Ascending aorta (tissue), 2 donors: Measurements from ENCODE around the gene GPR68. TPM values are rescaled to one million over a fixed set of nuclear protein-coding genes. Genes with fewer than 3 reads are reported as not detected.

Source experiments
- DNase-seq, 2 donors: peaks; one replicate each; pipeline ENCODE4 v3.0.0-alpha.2; 2019; ENCODE audit warnings: low spot score in 2 of 2
- H3K27ac ChIP-seq, 2 donors: fragments of 200-600 bp; sonication (generic); one replicate each; pipeline ENCODE4 v1.5.1; 2016 to 2017; ENCODE audit warnings: mild to moderate bottlenecking in 1 of 2
- H3K27me3 ChIP-seq: fragments of 200-600 bp; sonication (generic); one replicate; pipeline ENCODE4 v1.5.1; 2017
- H3K36me3 ChIP-seq, 2 donors: fragments of 200-600 bp; sonication (generic); one replicate each; pipeline ENCODE4 v1.5.1; 2016
- H3K4me1 ChIP-seq, 2 donors: fragments of 200-600 bp; sonication (generic); one replicate each; pipeline ENCODE4 v1.5.1; 2016 to 2017; ENCODE audit warnings: mild to moderate bottlenecking in 1 of 2
- H3K4me3 ChIP-seq, 2 donors: fragments of 200-600 bp; sonication (generic); one replicate each; pipeline ENCODE4 v1.5.1; 2016 to 2017; ENCODE audit warnings: mild to moderate bottlenecking in 1 of 2
- H3K9me3 ChIP-seq, 2 donors: fragments of 200-600 bp; sonication (generic); one replicate each; pipeline ENCODE4 v1.5.1; 2016
- CTCF ChIP-seq, 3 experiments: fragments of 200-600 bp in 2 of 3; fragments of 450-650 bp in 1 of 3; sonication (generic) in 2 of 3; IDR thresholded peaks; one replicate each; pipeline ENCODE4 v1.5.1; 2016 to 2019; ENCODE audit warnings: antibody characterized with exemption in 3 of 3, mild to moderate bottlenecking in 1 of 3, moderate library complexity in 1 of 3
- intact Hi-C: fragments of 100-400 bp; cut with DNase I; formaldehyde crosslinking; loops from one replicate; pipeline ENCODE4 v1.15.1; 2023
- total RNA-seq: library from RNA; depleted of rRNA; stranded (reverse); fragments of >200 nt; gene quantifications from one replicate; pipeline ENCODE4 v1.1.0, GENCODE V29; 2016

The GPR68 gene
- total RNA-seq, 1 donor from 2014 or later, result not detected

GRCh38 chr14:91232052-91232451 is 12.5 kb downstream of the GPR68 start:
- Histone ChIP-seq H3K36me3 (peaks cover 0 to 5% of the 10 kb centered on the region in 2 donors), H3K27me3 (no peaks in the 10 kb centered on the region)
- no peak for DNase-seq

GRCh38 chr14:91231446-91231845 is 13.1 kb downstream of the GPR68 start:
- Histone ChIP-seq H3K4me3 (no peak overlapping the region), H3K4me1 (no peaks in the 10 kb centered on the region), H3K27me3 (no peaks in the 10 kb centered on the region), H3K36me3 (peaks cover 0 to 7% of the 10 kb centered on the region in 2 donors), H3K9me3 (peaks cover 0 to 4% of the 10 kb centered on the region in 2 donors), H3K27ac (no peak overlapping the region)
- TF ChIP-seq CTCF (IDR thresholded peaks at IDR 0.05), result no peak
- no peak for DNase-seq
- intact Hi-C loops, result no loop called here

More at GRCh38 chr14:91232052-91232451, 12.5 kb downstream of the GPR68 start:
- intact Hi-C loops, result no loop called here
- Histone ChIP-seq H3K4me3 (no peak overlapping the region), H3K9me3 (peaks cover 0 to 4% of the 10 kb centered on the region in 2 donors), H3K4me1 (no peaks in the 10 kb centered on the region), H3K27ac (no peak overlapping the region)
- no peak for TF ChIP-seq CTCF (IDR thresholded peaks at IDR 0.05)

GRCh38 chr14:91230397-91231035 is 14.0 kb downstream of the GPR68 start:
- Histone ChIP-seq H3K27ac (no peak overlapping the region), H3K27me3 (no peaks in the 10 kb centered on the region), H3K9me3 (peaks cover 0 to 4% of the 10 kb centered on the region in 2 donors), H3K4me3 (no peak overlapping the region), H3K36me3 (peaks cover 0 to 12% of the 10 kb centered on the region in 2 donors), H3K4me1 (no peaks in the 10 kb centered on the region)
- DNase-seq, result no peak
- intact Hi-C loops, result no loop called here
- TF ChIP-seq CTCF (IDR thresholded peaks at IDR 0.05), result no peak

GRCh38 chr14:91229743-91230200 is 14.7 kb downstream of the GPR68 start:
- Histone ChIP-seq H3K9me3 (peaks cover 0 to 4% of the 10 kb centered on the region in 2 donors), H3K36me3 (peaks cover 3 to 16% of the 10 kb centered on the region in 2 donors), H3K4me1 (no peaks in the 10 kb centered on the region), H3K27me3 (no peaks in the 10 kb centered on the region), H3K27ac (no peak overlapping the region), H3K4me3 (no peak overlapping the region)
- no peak for TF ChIP-seq CTCF (IDR thresholded peaks at IDR 0.05)
- intact Hi-C loops, result no loop called here
- DNase-seq, result no peak

GRCh38 chr14:91229005-91229382 is 15.5 kb downstream of the GPR68 start:
- intact Hi-C loops, result no loop called here
- TF ChIP-seq CTCF (IDR thresholded peaks at IDR 0.05), result no peak
- Histone ChIP-seq H3K36me3 (peaks cover 7 to 20% of the 10 kb centered on the region in 2 donors), H3K9me3 (peaks cover 0 to 4% of the 10 kb centered on the region in 2 donors), H3K27ac (no peak overlapping the region), H3K4me1 (no peaks in the 10 kb centered on the region), H3K27me3 (no peaks in the 10 kb centered on the region), H3K4me3 (no peak overlapping the region)
- no peak for DNase-seq
